Kidney (tissue), 14 donors: Measurements from ENCODE around the gene ANKRD63. TPM values are rescaled to one million over a fixed set of nuclear protein-coding genes. Genes with fewer than 3 reads are reported as not detected.
A peak's percentile ranks its signal among the peaks of the same experiment; 100 is the strongest.

Source experiments
- DNase-seq, 5 donors: peaks; one replicate each; pipeline ENCODE4 v3.0.0-alpha.2; 2013 to 2020
- FAIRE-seq: peaks from 2 replicates; lab custom pipeline; 2012; peaks lifted over from hg19 to GRCh38; lab: Jason Lieb, UNC
- H3K27ac ChIP-seq, 2 donors: one replicate each; pipeline ENCODE4 v1.7.0; 2013; ENCODE audit warnings: low read depth in 2 of 2, low read length in 2 of 2, inconsistent platforms in 1 of 2
- H3K27me3 ChIP-seq: one replicate; pipeline ENCODE4 v1.7.1; 2013; ENCODE audit warnings: low read length, inconsistent platforms; ENCODE audit not compliant: control insufficient read depth, insufficient read depth
- H3K36me3 ChIP-seq, 3 donors: one replicate each; pipeline versions ENCODE4 v1.7.0 to v1.7.1; 2013; ENCODE audit warnings: low read length in 3 of 3, control low read depth in 1 of 3, inconsistent platforms in 1 of 3; ENCODE audit not compliant: insufficient read depth in 3 of 3, control insufficient read depth in 2 of 3
- H3K4me1 ChIP-seq, 3 donors: one replicate each; pipeline versions ENCODE4 v1.7.0 to v1.7.1; 2013; ENCODE audit warnings: low read length in 3 of 3, inconsistent platforms in 1 of 3, low read depth in 1 of 3; ENCODE audit not compliant: control insufficient read depth in 2 of 3, insufficient read depth in 2 of 3
- H3K4me3 ChIP-seq, 3 donors: one replicate each; pipeline versions ENCODE4 v1.7.0 to v1.8.1; 2013; ENCODE audit warnings: low read length in 3 of 3, control low read depth in 1 of 3, inconsistent platforms in 1 of 3
- H3K9ac ChIP-seq, 3 donors: one replicate each; pipeline versions ENCODE4 v1.7.0 to v1.7.1; 2013; ENCODE audit warnings: low read length in 3 of 3, control low read depth in 1 of 3, inconsistent platforms in 1 of 3
- H3K9me3 ChIP-seq, 3 donors: one replicate each; pipeline versions ENCODE4 v1.7.0 to v1.7.1; 2013; ENCODE audit warnings: low read length in 3 of 3, control low read depth in 1 of 3, inconsistent platforms in 1 of 3; ENCODE audit not compliant: control insufficient read depth in 2 of 3, insufficient read depth in 1 of 3
- CTCF ChIP-seq: IDR thresholded peaks from 3 replicates; pipeline ENCODE4 v1.5.1; 2012; ENCODE audit warnings: mild to moderate bottlenecking, moderate library complexity, borderline replicate concordance; ENCODE audit not compliant: insufficient read depth; ENCODE audit errors: extremely low read depth
- intact Hi-C: fragments of 100-400 bp; cut with DNase I; formaldehyde crosslinking; loops from one replicate; pipeline ENCODE4 v1.11.1; 2022
- polyA plus RNA-seq: library from polyadenylated mRNA; stranded (reverse); fragments of 350-450 nt; fragmentation: Illumina TruSeq; extraction: RNeasy Lipid Tissue Mini Kit (QIAGEN cat#74804); gene quantifications from one replicate; pipeline ENCODE4 v1.2.3, GENCODE V29; 2014; ENCODE audit warnings: low read depth, low replicate concordance; ENCODE audit not compliant: insufficient read depth
- total RNA-seq: library from RNA; stranded (reverse); fragmentation: NEBNext Ultra II Directional; extraction: Animal tissue kit (Norgen Biotek cat#: 25700); gene quantifications from one replicate; pipeline ENCODE4 v1.2.1, GENCODE V29; 2021
- donor health status: control.
- donor health status: control.
- donor health status: control.
- donor health status: control.
- donor health status: control.
- donor health status: DM: yes; HTN: yes; CAD: no.
- donor health status: Normal renal cell carcinoma (clear cell type).

Gene ANKRD63
- total and polyA plus RNA-seq, 2 donors from 2014 or later: not detected

GRCh38 chr15:40310993-40311392 is 28.1 kb upstream of the ANKRD63 start:
- Histone ChIP-seq H3K4me1 (peaks cover 0 to 3% (median 0%) of the 10 kb centered on the region in 3 donors), H3K9ac (no peak overlapping the region), H3K27me3 (no peaks in the 10 kb centered on the region), H3K36me3 (no peaks in the 10 kb centered on the region), H3K9me3 (no peaks in the 10 kb centered on the region), H3K27ac (no peak overlapping the region), H3K4me3 (no peak overlapping the region)
- intact Hi-C loops: no loop called here
- FAIRE-seq (no peak), DNase-seq (no peak)
- no peak for TF ChIP-seq CTCF

- peak; percentile 74 for TF ChIP-seq CTCF
- FAIRE-seq: no peak
- Histone ChIP-seq H3K4me1 (peaks cover 0 to 3% (median 0%) of the 10 kb centered on the region in 3 donors), H3K4me3 (no peak overlapping the region), H3K36me3 (no peaks in the 10 kb centered on the region), H3K9ac (no peak overlapping the region), H3K27ac (no peak overlapping the region), H3K9me3 (no peaks in the 10 kb centered on the region), H3K27me3 (no peaks in the 10 kb centered on the region)
- intact Hi-C loops: no loop called here
- peak; percentile 61 to 80 (median 71) for DNase-seq
Observed at GRCh38 chr15:40310001-40310959, 27.4 kb upstream of the ANKRD63 start.

GRCh38 chr15:40309344-40309862 is 26.5 kb upstream of the ANKRD63 start:
- H3K27ac ChIP-seq: no peak overlapping the region
- no peak overlapping the region for H3K9ac ChIP-seq
- no peak for FAIRE-seq
- DNase-seq: no peak
- H3K4me1 ChIP-seq: peaks cover 0 to 3% (median 0%) of the 10 kb centered on the region in 3 donors
- H3K4me3 ChIP-seq: no peak overlapping the region
- no peaks in the 10 kb centered on the region for H3K36me3 ChIP-seq
- no peak for TF ChIP-seq CTCF
- intact Hi-C loops: no loop called here
- no peaks in the 10 kb centered on the region for H3K9me3 ChIP-seq
- H3K27me3 ChIP-seq: no peaks in the 10 kb centered on the region
